ENCODE measurements around the gene TDRD10.

The TDRD10 gene

GRCh38 chr1:154571964-154572288 is 69.9 kb downstream of the TDRD10 start:
- no peak for TF ChIP-seq CTCF (IDR thresholded peaks at IDR 0.05; ENCODE audit: low read depth, low read length)
- H3K36me3 ChIP-seq = peaks cover 85% of the 10 kb centered on the region
- no peak overlapping the region for H3K4me3 ChIP-seq (ENCODE audit: low read depth, low read length)
- no peak for DNase-seq
- no peaks in the 10 kb centered on the region for H3K27me3 ChIP-seq (ENCODE audit: insufficient read depth, low read depth, severe bottlenecking)
- no peak overlapping the region for H3K27ac ChIP-seq
- H3K9me3 ChIP-seq (ENCODE audit: severe bottlenecking) = no peaks in the 10 kb centered on the region

GRCh38 chr1:154572468-154573167 is 70.6 kb downstream of the TDRD10 start:
- Histone ChIP-seq H3K4me3 (ENCODE audit: low read depth, low read length) (no peak overlapping the region), H3K9me3 (ENCODE audit: severe bottlenecking) (no peaks in the 10 kb centered on the region), H3K27ac (no peak overlapping the region), H3K27me3 (ENCODE audit: insufficient read depth, low read depth, severe bottlenecking) (no peaks in the 10 kb centered on the region), H3K36me3 (peaks cover 92% of the 10 kb centered on the region)
- no peak for DNase-seq
- no peak for TF ChIP-seq CTCF (IDR thresholded peaks at IDR 0.05; ENCODE audit: low read depth, low read length)

DNA sequence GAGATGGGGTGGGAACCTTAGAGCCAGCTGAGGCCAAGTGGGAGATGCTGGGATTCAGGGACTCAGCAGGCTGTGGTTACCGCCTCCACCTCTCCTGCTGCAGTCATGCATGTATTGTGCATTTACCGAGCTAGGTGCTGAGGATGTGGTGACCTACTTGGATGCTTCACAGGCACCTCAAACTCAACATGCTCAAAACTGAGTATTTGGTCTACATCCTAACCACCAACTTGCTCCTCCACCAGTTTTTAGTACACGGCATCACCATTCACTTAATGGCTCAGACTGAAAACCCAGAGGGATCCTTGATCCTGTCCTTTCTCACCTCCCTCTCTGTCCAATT is 71.1 kb downstream of the TDRD10 start:
- Histone ChIP-seq H3K36me3 (peaks cover 94% of the 10 kb centered on the region), H3K4me3 (ENCODE audit: low read depth, low read length) (no peak overlapping the region), H3K27ac (no peak overlapping the region), H3K9me3 (ENCODE audit: severe bottlenecking) (no peaks in the 10 kb centered on the region), H3K27me3 (ENCODE audit: insufficient read depth, low read depth, severe bottlenecking) (no peaks in the 10 kb centered on the region)
- no peak for TF ChIP-seq CTCF (IDR thresholded peaks at IDR 0.05; ENCODE audit: low read depth, low read length)
- DNase-seq = no peak

DNA sequence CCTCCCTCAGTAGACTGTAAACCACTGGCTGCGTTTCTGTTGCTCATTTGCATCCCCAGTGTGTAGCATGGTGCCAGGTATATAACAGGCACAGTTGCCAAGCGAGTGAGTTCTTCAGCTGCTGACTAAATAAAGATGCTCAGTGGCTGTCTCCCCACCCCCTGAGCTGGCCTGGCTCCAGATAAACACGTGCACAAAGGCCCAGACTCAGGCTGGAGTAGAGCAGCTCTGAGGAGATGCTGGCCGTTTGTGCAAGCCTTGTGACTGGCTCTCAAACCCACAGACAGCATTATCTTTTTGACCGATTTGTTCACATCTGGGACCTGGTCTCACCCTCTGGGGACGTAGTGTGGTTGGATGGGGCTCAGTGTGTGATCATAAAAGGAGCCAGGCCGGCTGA is 72.7 kb downstream of the TDRD10 start:
- Histone ChIP-seq H3K36me3 (peaks cover 100% of the 10 kb centered on the region), H3K4me3 (ENCODE audit: low read depth, low read length) (no peak overlapping the region), H3K9me3 (ENCODE audit: severe bottlenecking) (no peaks in the 10 kb centered on the region), H3K27ac (no peak overlapping the region), H3K27me3 (ENCODE audit: insufficient read depth, low read depth, severe bottlenecking) (no peaks in the 10 kb centered on the region)
- DNase-seq = no peak
- TF ChIP-seq CTCF (IDR thresholded peaks at IDR 0.05; ENCODE audit: low read depth, low read length) = no peak

DNA sequence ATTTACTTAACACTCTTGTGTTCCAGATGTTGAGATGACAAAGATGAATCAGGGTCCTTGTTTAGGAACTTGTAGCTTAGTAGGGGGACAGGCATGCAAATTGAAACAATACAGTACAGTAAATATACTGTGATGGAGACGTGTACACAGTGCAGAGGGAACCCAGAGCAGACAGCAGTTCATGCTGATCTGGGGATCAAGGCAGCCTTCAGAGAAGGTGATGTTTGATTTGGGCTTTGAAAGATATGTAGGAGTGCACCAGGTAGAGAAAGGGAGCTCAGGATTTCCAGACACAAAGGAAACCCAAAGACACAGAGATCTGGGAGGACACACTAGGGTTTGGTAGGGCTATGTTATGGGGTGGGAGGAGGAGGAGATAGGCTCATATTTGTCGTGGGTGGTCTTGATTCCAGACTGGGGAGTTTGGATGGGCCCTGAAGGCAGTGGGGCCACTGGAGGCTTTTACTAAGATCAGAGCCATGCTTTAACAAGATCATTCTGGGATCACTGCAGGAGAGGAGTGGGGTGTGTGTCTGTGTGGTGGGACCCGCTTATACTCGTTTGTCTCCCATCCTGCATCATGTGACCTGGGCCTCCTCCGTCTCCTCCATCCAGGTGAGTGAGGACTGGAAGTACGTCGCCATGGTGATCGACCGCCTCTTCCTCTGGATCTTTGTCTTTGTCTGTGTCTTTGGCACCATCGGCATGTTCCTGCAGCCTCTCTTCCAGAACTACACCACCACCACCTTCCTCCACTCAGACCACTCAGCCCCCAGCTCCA is 73.3 kb downstream of the TDRD10 start:
- no peak overlapping the region for H3K27ac ChIP-seq
- no peak overlapping the region for H3K4me3 ChIP-seq (ENCODE audit: low read depth, low read length)
- H3K9me3 ChIP-seq (ENCODE audit: severe bottlenecking) = no peaks in the 10 kb centered on the region
- H3K36me3 ChIP-seq = peaks cover 100% of the 10 kb centered on the region
- TF ChIP-seq CTCF (IDR thresholded peaks at IDR 0.05; ENCODE audit: low read depth, low read length) = no peak
- DNase-seq = no peak
- H3K27me3 ChIP-seq (ENCODE audit: insufficient read depth, low read depth, severe bottlenecking) = no peaks in the 10 kb centered on the region
